GM23338 (cell line): ENCODE data around the gene OPALIN.

Source experiments
- CTCF ChIP-seq, 2 experiments: fragments of 200-600 bp in 1 of 2; sonication (generic) in 1 of 2; conservative IDR thresholded peaks; 2 replicates each; pipeline versions ENCODE4 v1.5.1 to v1.6.1; 2016 to 2017; ENCODE audit warnings: antibody characterized with exemption in 2 of 2, low read depth in 2 of 2, mild to moderate bottlenecking in 2 of 2, moderate library complexity in 1 of 2
- EZH2 ChIP-seq: fragments of 200-600 bp; sonication (generic); IDR thresholded peaks from one replicate; pipeline ENCODE4 v1.8.0; 2017; ENCODE audit warnings: antibody characterized with exemption, mild to moderate bottlenecking, low read depth; ENCODE audit not compliant: unreplicated experiment
- EZH2phosphoT487 ChIP-seq: fragments of 200-600 bp; sonication (generic); IDR thresholded peaks from one replicate; pipeline ENCODE4 v1.8.1; 2018; ENCODE audit warnings: antibody characterized with exemption; ENCODE audit not compliant: unreplicated experiment
- POLR2AphosphoS5 ChIP-seq: IDR thresholded peaks from 2 replicates; pipeline ENCODE4 v1.6.1; 2016; ENCODE audit warnings: antibody characterized with exemption, low read depth

GRCh38 chr10:96305019-96305418, 53.8 kb downstream of the OPALIN start:
- TF ChIP-seq CTCF (conservative IDR thresholded peaks at IDR 0.05; ENCODE audit: low read depth in 2 of 2) (no peak), EZH2phosphoT487 (no peak), POLR2AphosphoS5 (no peak), EZH2 (no peak)
